GM12872 (cell line): ENCODE measurements around the gene RIMS4.

Experiments
- CTCF ChIP-seq: IDR thresholded peaks from 3 replicates; pipeline ENCODE4 v1.5.1; 2011; ENCODE audit warnings: low read depth, mild to moderate bottlenecking, low read length, moderate library complexity; ENCODE audit not compliant: insufficient read depth

Gene RIMS4

GRCh38 chr20:44743916-44744655 lies 66.3 kb downstream of the RIMS4 start:
- no peak for TF ChIP-seq CTCF

GRCh38 chr20:44743080-44743701 lies 67.2 kb downstream of the RIMS4 start:
- TF ChIP-seq CTCF = no peak

GRCh38 chr20:44742304-44743079 lies 67.9 kb downstream of the RIMS4 start:
- no peak for TF ChIP-seq CTCF

GRCh38 chr20:44739942-44740341 lies 70.4 kb downstream of the RIMS4 start:
- TF ChIP-seq CTCF = no peak

- no peak for TF ChIP-seq CTCF
These were observed 71.4 kb downstream of the RIMS4 start for GRCh38 chr20:44738813-44739477.

GRCh38 chr20:44737116-44737515 lies 73.2 kb downstream of the RIMS4 start:
- TF ChIP-seq CTCF = no peak
